ENCODE data around the gene CNOT8.

GRCh38 chr5:154916874-154917273, 58.4 kb downstream of the CNOT8 start:
- TF ChIP-seq EZH2 (IDR thresholded peaks at IDR 0.05; ENCODE audit: insufficient read depth, poor library complexity, severe bottlenecking): no peak
- no peak for TF ChIP-seq EZH2phosphoT487 (IDR thresholded peaks at IDR 0.05; ENCODE audit: insufficient read depth, low read depth)

Measured in GM23248 (cell line).